ENCODE measurements around the gene LOXL1.

GRCh38 chr15:73994912-73995622 lies 68.8 kb downstream of the LOXL1 start:
- TF ChIP-seq BACH1 (IDR thresholded peaks at IDR 0.05; ENCODE audit: borderline replicate concordance), result no peak
- no peak for TF ChIP-seq SMC3 (IDR thresholded peaks at IDR 0.05; ENCODE audit: borderline replicate concordance, low read length)
- TF ChIP-seq POU2F2 (IDR thresholded peaks at IDR 0.05; ENCODE audit: borderline replicate concordance, low read depth, low read length), result no peak
- TF ChIP-seq TCF12 (IDR thresholded peaks at IDR 0.05; ENCODE audit: low read depth, low read length), result no peak
- TF ChIP-seq, protein P1, sequence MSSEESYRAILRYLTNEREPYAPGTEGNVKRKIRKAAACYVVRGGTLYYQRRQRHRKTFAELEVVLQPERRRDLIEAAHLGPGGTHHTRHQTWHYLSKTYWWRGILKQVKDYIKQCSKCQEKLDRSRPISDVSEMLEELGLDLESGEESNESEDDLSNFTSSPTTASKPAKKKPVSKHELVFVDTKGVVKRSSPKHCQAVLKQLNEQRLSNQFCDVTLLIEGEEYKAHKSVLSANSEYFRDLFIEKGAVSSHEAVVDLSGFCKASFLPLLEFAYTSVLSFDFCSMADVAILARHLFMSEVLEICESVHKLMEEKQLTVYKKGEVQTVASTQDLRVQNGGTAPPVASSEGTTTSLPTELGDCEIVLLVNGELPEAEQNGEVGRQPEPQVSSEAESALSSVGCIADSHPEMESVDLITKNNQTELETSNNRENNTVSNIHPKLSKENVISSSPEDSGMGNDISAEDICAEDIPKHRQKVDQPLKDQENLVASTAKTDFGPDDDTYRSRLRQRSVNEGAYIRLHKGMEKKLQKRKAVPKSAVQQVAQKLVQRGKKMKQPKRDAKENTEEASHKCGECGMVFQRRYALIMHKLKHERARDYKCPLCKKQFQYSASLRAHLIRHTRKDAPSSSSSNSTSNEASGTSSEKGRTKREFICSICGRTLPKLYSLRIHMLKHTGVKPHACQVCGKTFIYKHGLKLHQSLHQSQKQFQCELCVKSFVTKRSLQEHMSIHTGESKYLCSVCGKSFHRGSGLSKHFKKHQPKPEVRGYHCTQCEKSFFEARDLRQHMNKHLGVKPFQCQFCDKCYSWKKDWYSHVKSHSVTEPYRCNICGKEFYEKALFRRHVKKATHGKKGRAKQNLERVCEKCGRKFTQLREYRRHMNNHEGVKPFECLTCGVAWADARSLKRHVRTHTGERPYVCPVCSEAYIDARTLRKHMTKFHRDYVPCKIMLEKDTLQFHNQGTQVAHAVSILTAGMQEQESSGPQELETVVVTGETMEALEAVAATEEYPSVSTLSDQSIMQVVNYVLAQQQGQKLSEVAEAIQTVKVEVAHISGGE (CRISPR knock-in tag; IDR thresholded peaks at IDR 0.05), result no peak
- no peak for TF ChIP-seq POLR2A (IDR thresholded peaks at IDR 0.05; ENCODE audit: low read depth, low read length)
- TF ChIP-seq, protein P2, sequence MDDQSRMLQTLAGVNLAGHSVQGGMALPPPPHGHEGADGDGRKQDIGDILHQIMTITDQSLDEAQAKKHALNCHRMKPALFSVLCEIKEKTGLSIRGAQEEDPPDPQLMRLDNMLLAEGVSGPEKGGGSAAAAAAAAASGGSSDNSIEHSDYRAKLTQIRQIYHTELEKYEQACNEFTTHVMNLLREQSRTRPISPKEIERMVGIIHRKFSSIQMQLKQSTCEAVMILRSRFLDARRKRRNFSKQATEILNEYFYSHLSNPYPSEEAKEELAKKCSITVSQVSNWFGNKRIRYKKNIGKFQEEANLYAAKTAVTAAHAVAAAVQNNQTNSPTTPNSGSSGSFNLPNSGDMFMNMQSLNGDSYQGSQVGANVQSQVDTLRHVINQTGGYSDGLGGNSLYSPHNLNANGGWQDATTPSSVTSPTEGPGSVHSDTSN (IDR thresholded peaks at IDR 0.05; ENCODE audit: insufficient replicate concordance, low read depth, low read length), result no peak
